Upper lobe of right lung (tissue), 1 donor: ENCODE results near the gene AIG1. TPM values are rescaled to one million over a fixed set of nuclear protein-coding genes. Genes with fewer than 3 reads are reported as not detected.
A peak's percentile ranks its signal among the peaks of the same experiment; 100 is the strongest.

ENCODE experiments used
- ATAC-seq: fragments of 200-7000 bp; cut with Tn5 transposase; one replicate; pipeline ENCODE4 v1.9.1; 2020; ENCODE audit warnings: mild to moderate bottlenecking, moderate library complexity
- DNase-seq: peaks from one replicate; pipeline ENCODE4 v3.0.0-alpha.2; 2020
- H3K27ac ChIP-seq: fragments of 200-600 bp; one replicate; pipeline ENCODE4 v1.8.0; 2022
- H3K27me3 ChIP-seq: fragments of 200-600 bp; one replicate; pipeline ENCODE4 v1.8.0; 2022; ENCODE audit warnings: mild to moderate bottlenecking
- H3K36me3 ChIP-seq: fragments of 200-600 bp; one replicate; pipeline ENCODE4 v1.8.0; 2022
- H3K4me1 ChIP-seq: fragments of 200-600 bp; one replicate; pipeline ENCODE4 v1.8.0; 2022
- H3K4me3 ChIP-seq: fragments of 200-600 bp; one replicate; pipeline ENCODE4 v1.8.0; 2022; ENCODE audit warnings: mild to moderate bottlenecking
- H3K9me3 ChIP-seq: fragments of 200-600 bp; one replicate; pipeline ENCODE4 v1.8.0; 2022
- CTCF ChIP-seq: fragments of 200-600 bp; IDR thresholded peaks from one replicate; pipeline ENCODE4 v1.8.0; 2022; ENCODE audit warnings: antibody characterized with exemption
- intact Hi-C: fragments of 100-400 bp; cut with DNase I; formaldehyde crosslinking; loops from one replicate; pipeline ENCODE4 v1.11.0; 2022
- total RNA-seq: library from RNA; stranded (reverse); fragmentation: NEBNext Ultra II Directional; extraction: Animal tissue kit (Norgen Biotek cat#: 25700); gene quantifications from one replicate; pipeline ENCODE4 v1.2.1, GENCODE V29; 2021
- donor health status: DM: no; HTN: yes; CAD: no; lungs with severe emphysema.

The AIG1 gene
- total RNA-seq, 1 donor from 2014 or later = 26.8 TPM

GRCh38 chr6:143176090-143177021, 115.7 kb downstream of the AIG1 start:
- Histone ChIP-seq H3K27ac (no peak overlapping the region), H3K36me3 (no peaks in the 10 kb centered on the region), H3K4me3 (no peak overlapping the region), H3K4me1 (no peaks in the 10 kb centered on the region), H3K27me3 (no peaks in the 10 kb centered on the region), H3K9me3 (peaks cover 7% of the 10 kb centered on the region)
- intact Hi-C loops = no loop called here
- DNase-seq (no peak), ATAC-seq (no peak)
- no peak for TF ChIP-seq CTCF

GRCh38 chr6:143177706-143178105, 117.0 kb downstream of the AIG1 start:
- H3K27ac ChIP-seq = no peak overlapping the region
- TF ChIP-seq CTCF = no peak
- ATAC-seq (peak; percentile 31), DNase-seq (no peak)
- no peaks in the 10 kb centered on the region for H3K36me3 ChIP-seq
- intact Hi-C loops = no loop called here
- peaks cover 7% of the 10 kb centered on the region for H3K9me3 ChIP-seq
- no peaks in the 10 kb centered on the region for H3K27me3 ChIP-seq
- H3K4me3 ChIP-seq = no peak overlapping the region
- H3K4me1 ChIP-seq = no peaks in the 10 kb centered on the region

- DNase-seq = no peak
- Histone ChIP-seq H3K27ac (no peak overlapping the region), H3K4me3 (no peak overlapping the region), H3K36me3 (no peaks in the 10 kb centered on the region), H3K9me3 (peaks cover 7% of the 10 kb centered on the region), H3K4me1 (no peaks in the 10 kb centered on the region), H3K27me3 (no peaks in the 10 kb centered on the region)
- intact Hi-C loops = no loop called here
- no peak for ATAC-seq
- no peak for TF ChIP-seq CTCF
These were observed 118.4 kb downstream of the AIG1 start for GRCh38 chr6:143179096-143179495.

DNA sequence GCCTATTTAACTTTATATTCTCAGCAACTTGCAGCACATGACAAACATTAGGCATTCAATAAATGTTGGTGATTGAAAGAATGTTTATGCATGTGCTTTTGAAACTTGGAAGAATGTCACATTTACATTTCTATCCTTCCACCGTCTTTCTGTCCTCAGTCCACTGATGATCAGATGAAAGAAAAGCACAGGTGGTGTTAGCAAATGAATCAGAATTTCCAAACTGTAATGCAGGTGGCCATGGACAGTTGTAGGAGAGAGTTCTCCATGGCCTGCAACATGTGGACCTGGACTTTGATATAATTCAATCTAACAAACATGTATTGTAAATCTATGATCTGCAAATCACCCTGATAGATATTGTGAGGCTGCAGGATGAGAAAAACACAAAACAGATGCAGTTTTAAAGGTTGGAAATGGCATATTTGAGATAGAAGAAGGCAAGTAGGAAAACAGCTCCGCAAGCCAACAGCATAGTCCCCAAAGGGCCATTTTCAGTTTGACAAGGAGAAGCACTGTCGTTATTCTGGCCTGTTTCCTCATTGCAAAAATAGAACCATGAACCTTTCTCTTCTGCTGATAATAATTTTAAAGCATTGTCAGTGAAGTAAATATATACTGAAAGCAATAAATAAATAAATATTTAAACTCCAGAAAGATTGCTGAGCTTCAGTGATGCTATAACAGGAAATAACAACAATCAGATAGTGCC, 119.4 kb downstream of the AIG1 start:
- peaks cover 5% of the 10 kb centered on the region for H3K9me3 ChIP-seq
- TF ChIP-seq CTCF = no peak
- H3K36me3 ChIP-seq = no peaks in the 10 kb centered on the region
- intact Hi-C loops = no loop called here
- DNase-seq = no peak
- no peak overlapping the region for H3K4me3 ChIP-seq
- no peaks in the 10 kb centered on the region for H3K27me3 ChIP-seq
- H3K4me1 ChIP-seq = no peaks in the 10 kb centered on the region
- H3K27ac ChIP-seq = no peak overlapping the region
- ATAC-seq = no peak

GRCh38 chr6:143180826-143181225, 120.1 kb downstream of the AIG1 start:
- Histone ChIP-seq H3K27ac (no peak overlapping the region), H3K36me3 (no peaks in the 10 kb centered on the region), H3K4me1 (no peaks in the 10 kb centered on the region), H3K9me3 (no peaks in the 10 kb centered on the region), H3K4me3 (no peak overlapping the region), H3K27me3 (no peaks in the 10 kb centered on the region)
- no peak for TF ChIP-seq CTCF
- intact Hi-C loops = no loop called here
- DNase-seq = no peak
- no peak for ATAC-seq
